WTC11 (cell line): ENCODE measurements around the gene TCN2. TPM values are rescaled to one million over a fixed set of nuclear protein-coding genes. Genes with fewer than 3 reads are reported as not detected.

Source experiments
- ATAC-seq: fragments of 200-7000 bp; cut with Tn5 transposase; 2 replicates; pipeline ENCODE4 v1.10.0; 2021; ENCODE audit warnings: mild to moderate bottlenecking, moderate library complexity
- CTCF ChIA-PET: fragments of 300-600 bp; sonication (Branson Sonifier 250); formaldehyde crosslinking; loops from one replicate; lab custom pipeline; 2021; ENCODE audit warnings: antibody characterized with exemption; lab: Charles Lee
- POLR2A ChIA-PET: fragments of 350-600 bp; sonication (Branson Sonifier 250); formaldehyde crosslinking; loops from one replicate; lab custom pipeline; 2021; ENCODE audit warnings: antibody characterized with exemption; lab: Charles Lee
- DNase-seq: peaks from one replicate; pipeline ENCODE4 v3.0.0; 2021; ENCODE audit warnings: low spot score
- H3K27ac Mint-ChIP-seq: 2 replicates; pipeline ENCODE4 v1.8.0; 2021; ENCODE audit warnings: mixed read lengths
- H3K27me3 Mint-ChIP-seq: 2 replicates; pipeline ENCODE4 v1.8.0; 2021; ENCODE audit warnings: low read depth, mild to moderate bottlenecking, moderate library complexity, mixed read lengths
- H3K36me3 Mint-ChIP-seq: 2 replicates; pipeline ENCODE4 v1.8.0; 2021; ENCODE audit warnings: mixed read lengths
- H3K4me1 Mint-ChIP-seq: 2 replicates; pipeline ENCODE4 v1.8.0; 2022; ENCODE audit warnings: mixed read lengths
- H3K4me3 Mint-ChIP-seq: 2 replicates; pipeline ENCODE4 v1.8.0; 2021; ENCODE audit warnings: mild to moderate bottlenecking, moderate library complexity, mixed read lengths
- H3K9me3 Mint-ChIP-seq: 2 replicates; pipeline ENCODE4 v1.8.0; 2021; ENCODE audit warnings: mixed read lengths
- AR ChIP-seq: fragments of 250-450 bp; sonication (Bioruptor Pico); IDR thresholded peaks from 2 replicates; pipeline ENCODE4 v1.9.0; 2021; ENCODE audit warnings: mild to moderate bottlenecking
- ATF1 ChIP-seq: sonication (generic); formaldehyde crosslinking; IDR thresholded peaks from 2 replicates; pipeline ENCODE4 v1.8.1; 2023; ENCODE audit warnings: mild to moderate bottlenecking, moderate library complexity, missing genetic modification reagents
- ATF3 ChIP-seq: sonication (generic); formaldehyde crosslinking; conservative IDR thresholded peaks from 2 replicates; pipeline ENCODE4 v1.8.1; 2022; ENCODE audit warnings: mild to moderate bottlenecking, missing genetic modification reagents
- CBFB ChIP-seq: sonication (generic); formaldehyde crosslinking; IDR thresholded peaks from 2 replicates; pipeline ENCODE4 v1.8.1; 2022; ENCODE audit warnings: mild to moderate bottlenecking, low read depth, missing genetic modification reagents
- GABPB1 ChIP-seq: sonication (generic); formaldehyde crosslinking; IDR thresholded peaks from 2 replicates; pipeline ENCODE4 v1.8.1; 2023; ENCODE audit warnings: mild to moderate bottlenecking, missing genetic modification reagents
- GRHL2 ChIP-seq: fragments of 250-450 bp; sonication (Bioruptor Pico); IDR thresholded peaks from 2 replicates; pipeline ENCODE4 v1.8.0; 2022; ENCODE audit warnings: mild to moderate bottlenecking, moderate library complexity; ENCODE audit not compliant: insufficient replicate concordance, severe bottlenecking
- HMGA2 ChIP-seq: fragments of 250-450 bp; sonication (Bioruptor Pico); IDR thresholded peaks from 2 replicates; pipeline ENCODE4 v1.4.0; 2021; ENCODE audit warnings: mild to moderate bottlenecking, moderate library complexity
- IRF1 ChIP-seq: sonication (generic); formaldehyde crosslinking; IDR thresholded peaks from 2 replicates; pipeline ENCODE4 v1.8.0; 2023; ENCODE audit warnings: missing genetic modification reagents
- NFE2L1 ChIP-seq: sonication (generic); formaldehyde crosslinking; IDR thresholded peaks from 2 replicates; pipeline ENCODE4 v1.8.1; 2023; ENCODE audit warnings: missing genetic modification reagents
- NR3C1 ChIP-seq: sonication (generic); formaldehyde crosslinking; conservative IDR thresholded peaks from 2 replicates; pipeline ENCODE4 v1.8.1; 2023; ENCODE audit warnings: low read depth, mild to moderate bottlenecking, missing genetic modification reagents
- PRDM15 ChIP-seq: sonication (generic); formaldehyde crosslinking; IDR thresholded peaks from 2 replicates; pipeline ENCODE4 v1.8.0; 2022; ENCODE audit warnings: missing genetic modification reagents
- USF1 ChIP-seq: sonication (generic); formaldehyde crosslinking; IDR thresholded peaks from 2 replicates; pipeline ENCODE4 v1.8.0; 2022; ENCODE audit warnings: mild to moderate bottlenecking, missing genetic modification reagents
- ZNF138 ChIP-seq: sonication (generic); formaldehyde crosslinking; conservative IDR thresholded peaks from 2 replicates; pipeline ENCODE4 v1.8.1; 2022; ENCODE audit warnings: mild to moderate bottlenecking, moderate library complexity, missing genetic modification reagents
- total RNA-seq: library from RNA; stranded (reverse); gene quantifications from 3 replicates; pipeline ENCODE4 v1.2.3, GENCODE V29; 2021
- TF ChIP-seq, protein P1 (sequence below): sonication (generic); formaldehyde crosslinking; IDR thresholded peaks from 2 replicates; pipeline ENCODE4 v1.8.0; 2022; ENCODE audit warnings: mild to moderate bottlenecking, missing genetic modification reagents

Gene TCN2
- total RNA-seq, 1 experiment from 2014 or later = 39.0 TPM

DNA sequence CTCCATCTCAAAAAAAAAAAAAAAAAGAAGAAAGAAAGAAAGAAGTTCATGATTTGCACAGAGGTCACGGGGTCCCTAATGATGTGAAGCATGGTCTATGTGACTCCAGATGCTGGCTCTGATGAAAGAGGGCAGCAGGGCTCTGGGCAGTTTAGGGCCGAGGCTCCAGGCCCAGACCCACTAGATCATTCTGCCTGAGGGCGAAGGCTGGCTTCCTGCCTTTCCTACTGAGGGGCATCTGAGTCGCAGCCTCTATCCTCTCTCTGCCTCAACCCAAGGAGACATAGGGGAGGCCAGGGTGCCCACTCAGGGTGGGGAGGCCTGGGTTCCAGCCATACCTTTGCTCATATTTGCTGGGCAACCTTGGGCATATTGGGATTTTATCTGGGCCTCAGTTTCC is 33.4 kb downstream of the TCN2 start:
- DNase-seq = no peak
- ChIA-PET CTCF (interaction anchor here (0.8 to 1.5 kb wide), 2 partner anchors 10 to 115 kb away, joined by 5 read pairs; no protein-coding TSS in a partner anchor), POLR2A (no interaction called here)
- no peak overlapping the region for H3K27ac Mint-ChIP-seq
- H3K9me3 Mint-ChIP-seq = peaks cover 14% of the 10 kb centered on the region
- no peak for ATAC-seq
- peaks cover 11% of the 10 kb centered on the region for H3K4me1 Mint-ChIP-seq
- 0 out of 2 replicates have a peak, but pooled peaks cover 4% of the 10 kb centered on the region for H3K27me3 Mint-ChIP-seq
- H3K4me3 Mint-ChIP-seq = no peak overlapping the region
- peaks cover 20% of the 10 kb centered on the region for H3K36me3 Mint-ChIP-seq
- TF ChIP-seq NFE2L1 (CRISPR knock-in tag) = no peak
- TF ChIP-seq ATF1 (CRISPR knock-in tag) = no peak
- no peak for TF ChIP-seq CBFB (CRISPR knock-in tag)

DNA sequence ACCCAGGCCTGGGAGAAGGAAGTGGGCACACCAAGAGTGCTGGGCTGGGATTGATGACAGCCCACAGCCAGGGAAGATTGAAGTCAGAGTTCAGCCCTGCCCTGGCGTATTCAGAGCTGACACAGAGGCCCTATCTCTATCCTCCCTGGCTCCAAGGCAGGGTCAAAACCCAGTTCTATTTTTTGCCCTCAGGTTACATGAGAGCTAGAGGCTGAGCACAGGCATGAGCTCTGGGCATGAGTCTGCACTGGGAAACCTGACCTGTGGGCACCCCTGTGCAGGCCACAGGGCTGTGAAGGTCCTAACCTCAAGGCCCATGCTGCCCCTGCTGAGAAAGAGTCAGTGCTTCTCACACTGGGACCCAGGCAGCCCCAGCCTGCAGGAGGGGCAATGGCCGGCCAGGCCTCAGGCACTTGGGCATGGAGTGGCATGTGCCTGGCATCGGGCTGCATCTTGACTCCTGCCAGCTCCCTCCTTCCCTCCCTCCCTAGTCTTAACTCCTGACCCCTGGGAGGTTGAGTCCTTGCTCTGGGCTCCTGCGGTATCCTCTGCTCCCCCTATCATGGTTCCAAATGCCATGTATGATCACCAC is 34.0 kb downstream of the TCN2 start:
- H3K27ac Mint-ChIP-seq = no peak overlapping the region
- 0 out of 2 replicates have a peak, but pooled peaks cover 3% of the 10 kb centered on the region for H3K27me3 Mint-ChIP-seq
- H3K4me3 Mint-ChIP-seq = no peak overlapping the region
- peaks cover 20% of the 10 kb centered on the region for H3K36me3 Mint-ChIP-seq
- DNase-seq (no peak), ATAC-seq (no peak)
- peaks cover 14% of the 10 kb centered on the region for H3K9me3 Mint-ChIP-seq
- ChIA-PET POLR2A (no interaction called here), CTCF (interaction anchor here (0.5 to 1.5 kb wide), 2 partner anchors 39 to 114 kb away, joined by 3 to 5 read pairs; no protein-coding TSS in a partner anchor)
- peaks cover 10% of the 10 kb centered on the region for H3K4me1 Mint-ChIP-seq
- TF ChIP-seq HMGA2 (CRISPR knock-in tag) (no peak), ATF1 (CRISPR knock-in tag) (no peak), ZNF138 (no peak), ATF3 (CRISPR knock-in tag) (no peak)

DNA sequence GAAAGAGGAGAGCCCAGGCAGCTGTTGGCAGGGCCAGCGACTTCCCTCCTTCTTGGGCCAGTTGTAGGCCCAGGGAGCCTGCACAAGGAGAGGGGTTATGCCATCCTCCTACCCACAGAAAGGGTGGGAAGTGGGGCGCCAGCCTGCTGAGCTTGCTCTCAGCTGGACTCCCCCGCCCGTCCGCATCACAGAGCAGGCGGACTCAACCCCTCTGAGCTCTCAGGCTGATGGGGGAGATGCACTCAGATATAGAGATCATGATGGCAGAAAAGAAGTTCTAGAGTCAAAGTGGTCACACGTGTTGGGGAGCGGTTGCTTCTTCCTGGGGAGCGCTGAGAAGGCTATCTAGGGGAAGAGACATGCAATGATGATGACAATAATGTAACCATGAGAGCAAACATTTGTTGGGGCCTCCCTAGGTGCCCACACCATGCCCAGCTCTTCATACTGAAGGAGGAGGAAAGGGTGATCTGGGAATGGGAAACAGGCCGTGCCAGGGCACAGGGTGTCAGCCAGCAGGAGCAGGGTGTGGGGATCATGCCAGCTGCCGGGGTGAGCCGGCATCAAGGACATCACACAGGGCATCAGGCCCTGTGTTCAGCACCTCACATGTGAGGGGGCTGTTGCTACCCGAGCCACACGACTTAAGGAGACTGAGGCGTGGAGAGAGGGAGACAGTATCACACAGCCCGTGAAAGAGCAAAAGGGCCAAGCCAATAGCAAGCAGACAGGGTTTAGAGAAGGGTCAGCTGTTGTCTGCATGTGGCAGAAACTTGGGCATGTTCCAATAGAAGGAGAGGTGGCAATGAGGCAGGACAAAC is 36.3 kb downstream of the TCN2 start:
- Mint-ChIP-seq H3K36me3 (peaks cover 15% of the 10 kb centered on the region), H3K27ac (no peak overlapping the region), H3K27me3 (0 out of 2 replicates have a peak, but pooled peaks cover 2% of the 10 kb centered on the region), H3K4me1 (peaks cover 3% of the 10 kb centered on the region; the same call in 1 of the 2 replicates), H3K4me3 (no peak overlapping the region), H3K9me3 (peaks cover 14% of the 10 kb centered on the region)
- ChIA-PET CTCF (interaction anchor here (1.4 kb wide), 1 partner anchor 9 kb away, joined by 9 read pairs; no protein-coding TSS in a partner anchor), POLR2A (no interaction called here)
- TF ChIP-seq AR (CRISPR knock-in tag) (no peak), NFE2L1 (CRISPR knock-in tag) (no peak), PRDM15 (CRISPR knock-in tag) (no peak), GABPB1 (CRISPR knock-in tag) (no peak), IRF1 (no peak), USF1 (CRISPR knock-in tag) (no peak), NR3C1 (CRISPR knock-in tag) (no peak), GRHL2 (CRISPR knock-in tag) (no peak)
- TF ChIP-seq, protein P1, sequence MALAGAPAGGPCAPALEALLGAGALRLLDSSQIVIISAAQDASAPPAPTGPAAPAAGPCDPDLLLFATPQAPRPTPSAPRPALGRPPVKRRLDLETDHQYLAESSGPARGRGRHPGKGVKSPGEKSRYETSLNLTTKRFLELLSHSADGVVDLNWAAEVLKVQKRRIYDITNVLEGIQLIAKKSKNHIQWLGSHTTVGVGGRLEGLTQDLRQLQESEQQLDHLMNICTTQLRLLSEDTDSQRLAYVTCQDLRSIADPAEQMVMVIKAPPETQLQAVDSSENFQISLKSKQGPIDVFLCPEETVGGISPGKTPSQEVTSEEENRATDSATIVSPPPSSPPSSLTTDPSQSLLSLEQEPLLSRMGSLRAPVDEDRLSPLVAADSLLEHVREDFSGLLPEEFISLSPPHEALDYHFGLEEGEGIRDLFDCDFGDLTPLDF = no peak
- ATAC-seq (no peak), DNase-seq (no peak)
